Osteoblast (primary cell): Measurements from ENCODE around the gene ZC3H6. TPM values are rescaled to one million over a fixed set of nuclear protein-coding genes. Genes with fewer than 3 reads are reported as not detected.
A peak's percentile ranks its signal among the peaks of the same experiment; 100 is the strongest.

Source experiments
- DNase-seq: peaks from one replicate; pipeline ENCODE4 v3.0.0; 2011; ENCODE audit warnings: low spot score, mixed read lengths; ENCODE audit not compliant: insufficient read length; ENCODE audit errors: missing footprints
- H2AFZ ChIP-seq: 2 replicates; pipeline ENCODE4 v1.6.0; 2011; ENCODE audit warnings: mild to moderate bottlenecking, low read length
- H3K27ac ChIP-seq: 2 replicates; pipeline ENCODE4 v1.5.1; 2011; ENCODE audit warnings: mild to moderate bottlenecking, low read depth, low read length, moderate library complexity
- H3K27me3 ChIP-seq: 2 replicates; pipeline ENCODE4 v1.6.0; 2012; ENCODE audit warnings: mild to moderate bottlenecking, control low read depth, inconsistent platforms, low read length, moderate library complexity; ENCODE audit not compliant: insufficient read depth
- H3K36me3 ChIP-seq: 2 replicates; pipeline ENCODE4 v1.5.1; 2011; ENCODE audit warnings: mild to moderate bottlenecking, low read length, control low read depth, moderate library complexity; ENCODE audit not compliant: insufficient read depth
- H3K4me1 ChIP-seq: 2 replicates; pipeline ENCODE4 v1.5.1; 2011; ENCODE audit warnings: mild to moderate bottlenecking, low read length, control low read depth, moderate library complexity; ENCODE audit not compliant: insufficient read depth
- H3K4me2 ChIP-seq: 2 replicates; pipeline ENCODE4 v1.6.0; 2011; ENCODE audit warnings: mild to moderate bottlenecking, low read length; ENCODE audit not compliant: insufficient read depth
- H3K4me3 ChIP-seq: fragments of 200-600 bp; sonication (generic); 3 replicates; pipeline ENCODE4 v1.5.1; 2012; ENCODE audit warnings: mild to moderate bottlenecking, low read length, inconsistent platforms; ENCODE audit not compliant: insufficient read depth
- H3K79me2 ChIP-seq: 2 replicates; pipeline ENCODE4 v1.6.0; 2012; ENCODE audit warnings: mild to moderate bottlenecking, low read length, control low read depth, inconsistent platforms; ENCODE audit not compliant: insufficient read depth
- H3K9me3 ChIP-seq: 2 replicates; pipeline ENCODE4 v1.5.1; 2011; ENCODE audit warnings: low read depth, low read length, control low read depth
- H4K20me1 ChIP-seq: 2 replicates; pipeline ENCODE4 v1.6.0; 2012; ENCODE audit warnings: mild to moderate bottlenecking, low read length, control low read depth; ENCODE audit not compliant: insufficient read depth
- total RNA-seq: library from RNA; depleted of rRNA; stranded (reverse); fragments of >200 nt; gene quantifications from 2 replicates; pipeline ENCODE4 v1.2.3, GENCODE V29; 2012
- TF ChIP-seq, protein P1 (sequence below): IDR thresholded peaks from 2 replicates; pipeline ENCODE4 v1.5.1; 2011; ENCODE audit warnings: mild to moderate bottlenecking, low read depth, low read length, moderate library complexity; ENCODE audit errors: extremely low read depth

Gene ZC3H6
- total RNA-seq, 1 donor, result 4.3 TPM

DNA sequence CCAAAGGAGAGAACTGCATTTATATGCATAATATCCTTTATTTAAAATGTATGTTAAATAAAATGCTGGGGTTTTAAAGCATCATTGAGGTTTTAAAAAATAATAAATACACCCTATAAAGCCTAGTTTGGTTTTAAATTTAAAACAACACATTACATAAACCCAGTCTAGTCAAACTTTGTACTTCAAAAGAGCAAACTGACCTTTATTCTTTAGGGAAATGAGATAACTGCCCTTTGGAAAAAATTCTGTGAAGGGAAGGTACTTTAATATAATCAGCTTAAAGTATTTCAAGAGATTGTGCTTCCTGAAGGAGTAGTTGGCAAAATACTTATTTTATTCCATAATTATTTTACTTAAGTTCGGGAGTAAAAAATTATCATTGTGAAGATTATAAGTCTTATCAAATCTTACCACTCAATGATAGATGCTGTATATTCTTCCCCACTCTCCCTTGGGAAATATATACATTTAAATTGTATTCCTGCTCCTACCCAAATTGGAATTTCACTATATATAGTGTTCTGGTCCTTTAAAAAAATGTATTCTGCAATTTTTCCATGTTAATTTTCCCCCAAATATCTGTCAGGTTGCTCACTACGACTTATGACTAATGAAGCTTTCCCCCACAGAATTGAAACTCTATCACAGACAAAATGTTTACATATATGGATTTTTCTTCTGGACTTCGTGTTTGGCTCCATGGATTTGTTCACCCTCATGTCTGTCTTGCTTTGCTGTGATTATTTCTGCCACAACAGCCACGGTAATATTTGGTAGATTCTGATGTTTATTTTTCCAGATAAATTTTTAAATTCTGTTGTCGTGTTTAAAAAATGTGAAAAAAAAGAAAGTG is 42.1 kb downstream of the ZC3H6 start:
- Histone ChIP-seq H3K27me3 (no peaks in the 10 kb centered on the region), H3K79me2 (no peaks in the 10 kb centered on the region), H3K27ac (peak overlapping the region; percentile 84), H3K4me2 (peak overlapping the region; percentile 64), H4K20me1 (no peaks in the 10 kb centered on the region), H2AFZ (no peak overlapping the region), H3K4me3 (peak overlapping the region; percentile 38), H3K36me3 (no peaks in the 10 kb centered on the region), H3K9me3 (no peaks in the 10 kb centered on the region), H3K4me1 (peaks cover 32% of the 10 kb centered on the region)
- peak; percentile 60 for DNase-seq
- TF ChIP-seq, protein P1, sequence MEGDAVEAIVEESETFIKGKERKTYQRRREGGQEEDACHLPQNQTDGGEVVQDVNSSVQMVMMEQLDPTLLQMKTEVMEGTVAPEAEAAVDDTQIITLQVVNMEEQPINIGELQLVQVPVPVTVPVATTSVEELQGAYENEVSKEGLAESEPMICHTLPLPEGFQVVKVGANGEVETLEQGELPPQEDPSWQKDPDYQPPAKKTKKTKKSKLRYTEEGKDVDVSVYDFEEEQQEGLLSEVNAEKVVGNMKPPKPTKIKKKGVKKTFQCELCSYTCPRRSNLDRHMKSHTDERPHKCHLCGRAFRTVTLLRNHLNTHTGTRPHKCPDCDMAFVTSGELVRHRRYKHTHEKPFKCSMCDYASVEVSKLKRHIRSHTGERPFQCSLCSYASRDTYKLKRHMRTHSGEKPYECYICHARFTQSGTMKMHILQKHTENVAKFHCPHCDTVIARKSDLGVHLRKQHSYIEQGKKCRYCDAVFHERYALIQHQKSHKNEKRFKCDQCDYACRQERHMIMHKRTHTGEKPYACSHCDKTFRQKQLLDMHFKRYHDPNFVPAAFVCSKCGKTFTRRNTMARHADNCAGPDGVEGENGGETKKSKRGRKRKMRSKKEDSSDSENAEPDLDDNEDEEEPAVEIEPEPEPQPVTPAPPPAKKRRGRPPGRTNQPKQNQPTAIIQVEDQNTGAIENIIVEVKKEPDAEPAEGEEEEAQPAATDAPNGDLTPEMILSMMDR, result no peak

DNA sequence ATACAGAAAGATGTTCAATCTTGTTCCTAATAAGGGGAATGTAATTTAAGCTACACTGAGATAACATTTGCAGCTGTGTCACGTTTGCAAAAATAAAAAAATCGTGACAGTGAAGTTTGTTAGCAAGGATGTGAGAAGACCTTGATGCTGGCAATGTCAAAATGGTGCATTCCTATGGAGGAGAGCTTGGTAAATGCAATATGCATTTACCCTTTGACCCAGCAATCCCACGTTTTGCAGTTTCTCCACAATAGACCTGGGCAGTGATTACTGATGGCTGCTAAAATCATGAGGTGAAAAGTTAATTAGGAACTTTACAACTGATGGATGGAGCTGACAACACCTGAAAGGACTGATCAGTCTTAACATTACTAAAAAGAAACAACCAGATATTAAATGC is 43.1 kb downstream of the ZC3H6 start:
- Histone ChIP-seq H2AFZ (no peak overlapping the region), H3K36me3 (no peaks in the 10 kb centered on the region), H3K4me2 (no peak overlapping the region), H3K27ac (peak overlapping the region; percentile 84), H3K79me2 (no peaks in the 10 kb centered on the region), H3K4me1 (peaks cover 32% of the 10 kb centered on the region), H3K9me3 (no peaks in the 10 kb centered on the region), H3K27me3 (no peaks in the 10 kb centered on the region), H3K4me3 (no peak overlapping the region), H4K20me1 (no peaks in the 10 kb centered on the region)
- no peak for DNase-seq
- TF ChIP-seq, protein P1, result no peak

DNA sequence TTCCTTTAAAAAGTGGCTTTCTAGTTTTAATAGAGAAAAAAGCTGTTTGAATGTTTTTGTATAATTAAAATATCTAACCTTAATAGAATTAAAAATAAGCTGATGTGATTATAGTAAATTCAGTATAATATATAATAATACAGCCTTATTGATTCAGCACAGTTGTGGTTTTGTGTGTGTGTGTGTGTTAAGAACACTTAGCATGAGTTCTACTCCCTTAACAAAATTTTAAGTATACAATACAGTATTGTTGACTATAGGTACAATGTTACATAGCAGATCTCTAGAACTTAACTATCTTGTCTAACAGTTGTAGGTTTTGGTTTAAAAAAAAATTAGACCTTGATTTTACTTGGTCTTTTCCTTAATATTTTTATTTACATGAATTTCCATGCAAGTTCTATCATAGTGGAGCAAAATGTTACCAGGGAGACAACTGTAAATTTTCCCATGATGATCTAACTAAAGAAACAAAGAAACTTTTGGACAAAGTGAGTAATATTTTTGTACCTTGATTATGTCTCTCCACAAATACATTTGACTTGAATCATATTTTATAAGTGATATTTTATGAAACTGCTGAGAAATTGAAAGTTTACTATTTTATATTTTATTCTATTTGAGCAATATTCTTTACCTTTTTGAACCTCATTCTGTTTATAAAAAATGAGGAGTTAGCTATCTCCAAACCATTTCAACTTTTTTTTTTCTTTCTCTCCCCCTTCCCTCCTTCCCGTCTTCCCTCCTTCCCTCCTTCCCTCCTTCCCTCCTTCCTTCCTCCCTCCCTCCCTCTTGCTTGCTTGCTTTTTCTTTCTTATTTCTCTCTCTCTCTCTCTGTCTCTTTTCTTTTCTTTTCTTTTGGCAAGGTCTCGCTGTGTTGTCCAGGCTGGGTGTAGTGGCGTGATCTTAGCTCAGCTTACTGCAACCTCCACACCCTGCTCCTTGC is 46.3 kb downstream of the ZC3H6 start:
- Histone ChIP-seq H3K27ac (peak overlapping the region; percentile 96), H3K9me3 (no peaks in the 10 kb centered on the region), H3K4me3 (no peak overlapping the region), H3K4me2 (peak overlapping the region; percentile 71), H3K79me2 (no peaks in the 10 kb centered on the region), H3K4me1 (peaks cover 29% of the 10 kb centered on the region), H4K20me1 (no peaks in the 10 kb centered on the region), H3K27me3 (no peaks in the 10 kb centered on the region), H2AFZ (peak overlapping the region; percentile 47), H3K36me3 (peaks cover 6% of the 10 kb centered on the region)
- peak; percentile 65 for DNase-seq
- TF ChIP-seq, protein P1, result no peak
